Measurements from ENCODE around the gene ERC1.
"Not testable (repeated sequence)": the region's sequence is repeated elsewhere in the genome, so short reads cannot be mapped to it uniquely, and the experiment has no call there.

Gene ERC1

GRCh38 chr12:1346126-1346525, 355.1 kb downstream of the ERC1 start:
- no peak for DNase-seq (ENCODE audit: extremely low read depth in 1 of 2, low read depth in 1 of 2)

GRCh38 chr12:1347294-1347693, 356.3 kb downstream of the ERC1 start:
- DNase-seq (ENCODE audit: extremely low read depth in 1 of 2, low read depth in 1 of 2) = no peak

- no peak for DNase-seq (ENCODE audit: extremely low read depth in 1 of 2, low read depth in 1 of 2)
These were observed 357.6 kb downstream of the ERC1 start for GRCh38 chr12:1348606-1349005.

- DNase-seq (ENCODE audit: extremely low read depth in 1 of 2, low read depth in 1 of 2) = no peak
These were observed 359.3 kb downstream of the ERC1 start for GRCh38 chr12:1350055-1350933.

GRCh38 chr12:1350934-1351240, 359.9 kb downstream of the ERC1 start:
- DNase-seq (ENCODE audit: extremely low read depth in 1 of 2, low read depth in 1 of 2) = no peak

- DNase-seq (ENCODE audit: extremely low read depth in 1 of 2, low read depth in 1 of 2) = no peak
These were observed 360.9 kb downstream of the ERC1 start for GRCh38 chr12:1351926-1352325.

GRCh38 chr12:1353451-1353850, 362.4 kb downstream of the ERC1 start:
- DNase-seq (ENCODE audit: extremely low read depth in 1 of 2, low read depth in 1 of 2) = no peak

- DNase-seq (ENCODE audit: extremely low read depth in 1 of 2, low read depth in 1 of 2) = no peak
These were observed 364.4 kb downstream of the ERC1 start for GRCh38 chr12:1355396-1355795.

- not testable (repeated sequence) for DNase-seq (ENCODE audit: extremely low read depth in 1 of 2, low read depth in 1 of 2)
These were observed 364.8 kb downstream of the ERC1 start for GRCh38 chr12:1355871-1356270.

- DNase-seq (ENCODE audit: extremely low read depth in 1 of 2, low read depth in 1 of 2) = no peak
These were observed 365.3 kb downstream of the ERC1 start for GRCh38 chr12:1356285-1356684.

- DNase-seq (ENCODE audit: extremely low read depth in 1 of 2, low read depth in 1 of 2) = no peak
These were observed 366.1 kb downstream of the ERC1 start for GRCh38 chr12:1357171-1357570.

- DNase-seq (ENCODE audit: extremely low read depth in 1 of 2, low read depth in 1 of 2) = no peak
These were observed 366.7 kb downstream of the ERC1 start for GRCh38 chr12:1357711-1358110.

GRCh38 chr12:1360441-1361210, 369.6 kb downstream of the ERC1 start:
- DNase-seq (ENCODE audit: extremely low read depth in 1 of 2, low read depth in 1 of 2) = no peak

GRCh38 chr12:1362143-1362662, 371.2 kb downstream of the ERC1 start:
- no peak for DNase-seq (ENCODE audit: extremely low read depth in 1 of 2, low read depth in 1 of 2)

GRCh38 chr12:1365703-1366102, 374.7 kb downstream of the ERC1 start:
- no peak for DNase-seq (ENCODE audit: extremely low read depth in 1 of 2, low read depth in 1 of 2)

GRCh38 chr12:1367331-1368291, 376.6 kb downstream of the ERC1 start:
- DNase-seq (ENCODE audit: extremely low read depth in 1 of 2, low read depth in 1 of 2) = no peak

- DNase-seq (ENCODE audit: extremely low read depth in 1 of 2, low read depth in 1 of 2) = no peak
These were observed 378.4 kb downstream of the ERC1 start for GRCh38 chr12:1369460-1369859.

GRCh38 chr12:1369938-1370500, 379.0 kb downstream of the ERC1 start:
- no peak for DNase-seq (ENCODE audit: extremely low read depth in 1 of 2, low read depth in 1 of 2)

GRCh38 chr12:1373901-1374735, 383.1 kb downstream of the ERC1 start:
- DNase-seq (ENCODE audit: extremely low read depth in 1 of 2, low read depth in 1 of 2) = no peak

GRCh38 chr12:1375323-1375722, 384.3 kb downstream of the ERC1 start:
- no peak for DNase-seq (ENCODE audit: extremely low read depth in 1 of 2, low read depth in 1 of 2)

Measured in activated CD8-positive, alpha-beta memory T cell treated with anti-CD3 and anti-CD28 coated beads for 1 hour (primary cell).